IPS-15b (cell line): Measurements from ENCODE around the gene KRT79.

Experiments used
- H3K27me3 ChIP-seq: one replicate; pipeline ENCODE4 v1.6.1; 2013; ENCODE audit warnings: low read length; ENCODE audit not compliant: control insufficient read depth, insufficient read depth
- H3K36me3 ChIP-seq: one replicate; pipeline ENCODE4 v1.6.1; 2013; ENCODE audit warnings: low read length; ENCODE audit not compliant: control insufficient read depth, insufficient read depth
- H3K4me1 ChIP-seq: one replicate; pipeline ENCODE4 v1.6.1; 2013; ENCODE audit warnings: mild to moderate bottlenecking, low read length; ENCODE audit not compliant: control insufficient read depth, insufficient read depth
- H3K4me3 ChIP-seq: one replicate; pipeline ENCODE4 v1.5.1; 2013; ENCODE audit warnings: low read depth, low read length
- H3K9ac ChIP-seq: one replicate; pipeline ENCODE4 v1.6.1; 2013; ENCODE audit warnings: low read depth, mild to moderate bottlenecking, low read length
- H3K9me3 ChIP-seq: one replicate; pipeline ENCODE4 v1.6.1; 2013; ENCODE audit warnings: mild to moderate bottlenecking, low read length; ENCODE audit not compliant: control insufficient read depth, insufficient read depth

The KRT79 gene

DNA sequence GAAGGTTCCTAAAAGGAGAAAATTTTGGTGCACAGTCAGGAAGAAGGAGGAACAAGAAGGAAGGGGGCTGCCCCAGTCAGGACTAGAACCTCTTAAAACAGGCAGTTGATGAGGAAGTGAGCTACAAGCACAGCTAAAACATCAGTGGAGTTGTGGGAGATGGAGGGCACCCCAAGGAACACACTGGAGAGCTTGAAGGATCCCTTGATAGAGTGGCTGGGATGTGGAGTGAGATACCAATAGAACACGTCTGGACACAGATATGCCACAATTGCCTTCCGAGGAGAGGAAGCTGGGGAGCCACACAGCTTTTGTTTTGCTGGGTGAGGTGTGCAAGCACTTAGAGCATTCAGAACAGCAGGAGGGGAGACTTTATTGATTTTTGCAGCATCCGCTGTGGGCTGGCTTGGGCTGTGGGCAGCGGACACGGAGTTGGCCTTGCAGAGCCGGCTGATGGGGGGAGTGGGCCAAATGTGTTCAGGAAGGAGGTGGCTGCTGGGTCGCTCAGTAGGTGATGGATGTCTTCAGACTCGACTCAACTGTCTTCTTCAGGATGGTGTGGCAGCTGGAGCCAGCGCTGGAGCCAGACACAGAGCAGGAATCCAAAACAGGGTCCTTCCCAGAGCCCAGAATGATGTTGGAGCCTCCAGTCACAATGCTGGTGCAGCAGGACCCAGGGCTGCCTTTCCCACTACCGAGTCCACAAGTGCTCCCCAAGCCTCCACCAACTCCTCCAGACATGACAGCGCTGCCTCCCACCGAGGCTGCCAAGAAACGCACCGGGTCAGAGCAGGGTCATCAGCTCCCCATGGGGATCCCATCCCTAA lies 4.7 kb upstream of the KRT79 start:
- Histone ChIP-seq H3K9ac (no peak overlapping the region), H3K9me3 (no peaks in the 10 kb centered on the region), H3K27me3 (no peaks in the 10 kb centered on the region)

GRCh38 chr12:52837781-52838608 lies 3.9 kb upstream of the KRT79 start:
- Histone ChIP-seq H3K27me3 (no peaks in the 10 kb centered on the region), H3K9me3 (no peaks in the 10 kb centered on the region), H3K4me1 (no peaks in the 10 kb centered on the region), H3K36me3 (no peaks in the 10 kb centered on the region), H3K4me3 (no peak overlapping the region), H3K9ac (no peak overlapping the region)

More for the DNA sequence above, 4.7 kb upstream of the KRT79 start:
- Histone ChIP-seq H3K4me3 (no peak overlapping the region), H3K36me3 (no peaks in the 10 kb centered on the region), H3K4me1 (no peaks in the 10 kb centered on the region)

DNA sequence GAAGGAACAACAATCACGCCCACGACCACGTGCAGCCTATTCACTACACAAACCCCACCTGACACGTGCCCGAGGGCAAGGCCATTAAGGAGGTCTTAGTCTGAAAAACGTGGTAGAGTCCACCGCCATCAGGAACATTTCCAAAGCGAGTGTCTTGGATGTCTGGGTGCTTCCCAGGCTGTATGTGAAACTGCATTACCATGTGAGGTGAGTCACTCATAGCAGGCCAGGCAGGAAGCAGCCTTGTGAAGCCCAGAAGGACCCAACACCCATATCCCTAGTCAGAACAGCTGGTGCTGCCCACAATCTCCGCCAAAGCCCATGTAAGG lies 3.3 kb upstream of the KRT79 start:
- H3K9ac ChIP-seq = no peak overlapping the region
- no peaks in the 10 kb centered on the region for H3K36me3 ChIP-seq
- H3K9me3 ChIP-seq = no peaks in the 10 kb centered on the region
- H3K4me1 ChIP-seq = no peaks in the 10 kb centered on the region
- H3K27me3 ChIP-seq = no peaks in the 10 kb centered on the region
- H3K4me3 ChIP-seq = no peak overlapping the region

DNA sequence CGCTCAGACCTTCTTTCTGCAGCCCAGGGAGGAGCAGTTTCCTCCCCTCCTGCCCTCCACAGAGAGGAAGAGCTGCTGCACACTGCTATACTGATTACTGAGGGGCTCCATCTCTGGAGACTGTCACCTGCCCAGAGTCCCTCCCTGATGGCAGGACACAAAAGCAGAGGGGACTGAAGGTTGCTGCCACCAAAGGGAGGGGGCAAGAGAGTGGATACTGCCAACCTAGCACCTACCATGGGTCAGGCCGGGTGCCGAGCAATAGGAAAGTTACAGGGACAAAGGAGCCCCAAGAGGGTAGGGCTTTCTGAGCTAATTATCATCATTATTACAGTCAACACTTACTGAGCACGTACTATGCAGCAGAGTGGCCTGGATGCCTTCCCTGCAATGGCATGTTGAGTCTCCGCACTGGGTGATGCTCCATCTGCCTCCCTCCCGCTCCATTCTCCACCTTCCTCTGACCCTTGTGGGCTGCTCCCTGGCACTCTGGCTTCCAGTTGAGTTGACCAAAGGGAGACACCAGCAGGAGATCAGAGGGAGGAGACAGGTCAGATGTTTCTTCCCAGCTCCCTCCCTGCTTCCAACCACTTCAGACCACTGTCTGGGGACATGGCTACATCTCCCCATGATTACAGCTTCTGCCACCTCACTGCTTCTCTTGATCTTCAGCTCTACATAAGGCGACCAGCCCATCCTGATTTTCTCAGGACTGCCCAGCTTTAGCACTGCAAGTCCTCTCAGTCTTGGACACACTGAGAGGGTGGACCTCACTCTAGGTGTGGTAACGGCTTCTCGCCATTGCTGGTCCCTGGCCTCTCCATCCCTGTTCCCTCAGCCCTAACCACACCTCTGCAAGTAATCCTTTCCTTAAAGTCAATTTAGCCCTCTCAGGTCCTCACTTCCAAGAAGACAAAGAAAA lies 2.6 kb upstream of the KRT79 start:
- H3K9ac ChIP-seq = no peak overlapping the region
- H3K27me3 ChIP-seq = no peaks in the 10 kb centered on the region
- no peaks in the 10 kb centered on the region for H3K4me1 ChIP-seq
- no peaks in the 10 kb centered on the region for H3K9me3 ChIP-seq
- no peak overlapping the region for H3K4me3 ChIP-seq
- no peaks in the 10 kb centered on the region for H3K36me3 ChIP-seq

GRCh38 chr12:52836042-52836466 lies 1.9 kb upstream of the KRT79 start:
- Histone ChIP-seq H3K4me1 (no peaks in the 10 kb centered on the region), H3K9me3 (no peaks in the 10 kb centered on the region), H3K9ac (no peak overlapping the region), H3K4me3 (no peak overlapping the region), H3K27me3 (no peaks in the 10 kb centered on the region), H3K36me3 (no peaks in the 10 kb centered on the region)

- no peak overlapping the region for H3K9ac ChIP-seq
These were observed 1.3 kb upstream of the KRT79 start for GRCh38 chr12:52835271-52836041.

DNA sequence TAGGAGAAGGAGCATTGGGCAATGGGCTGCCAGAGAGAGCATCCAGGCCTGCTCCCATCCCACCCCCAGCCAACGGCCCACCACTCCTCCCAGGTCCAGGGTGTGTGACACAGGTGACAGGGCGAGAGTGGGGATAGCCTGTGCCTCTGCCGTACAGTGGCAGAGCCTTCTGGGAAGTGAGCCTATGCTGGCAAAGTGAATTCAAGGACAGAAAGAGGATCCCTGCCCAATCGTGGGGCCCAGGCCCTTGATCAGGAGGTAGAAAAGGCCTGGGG lies 553 bp upstream of the KRT79 start:
- H3K36me3 ChIP-seq = no peaks in the 10 kb centered on the region
- no peaks in the 10 kb centered on the region for H3K27me3 ChIP-seq
- H3K4me3 ChIP-seq = no peak overlapping the region
- no peaks in the 10 kb centered on the region for H3K9me3 ChIP-seq
- no peaks in the 10 kb centered on the region for H3K4me1 ChIP-seq
- no peak overlapping the region for H3K9ac ChIP-seq

More at GRCh38 chr12:52835271-52836041, 1.3 kb upstream of the KRT79 start:
- Histone ChIP-seq H3K9me3 (no peaks in the 10 kb centered on the region), H3K36me3 (no peaks in the 10 kb centered on the region), H3K4me3 (no peak overlapping the region), H3K27me3 (no peaks in the 10 kb centered on the region), H3K4me1 (no peaks in the 10 kb centered on the region)

DNA sequence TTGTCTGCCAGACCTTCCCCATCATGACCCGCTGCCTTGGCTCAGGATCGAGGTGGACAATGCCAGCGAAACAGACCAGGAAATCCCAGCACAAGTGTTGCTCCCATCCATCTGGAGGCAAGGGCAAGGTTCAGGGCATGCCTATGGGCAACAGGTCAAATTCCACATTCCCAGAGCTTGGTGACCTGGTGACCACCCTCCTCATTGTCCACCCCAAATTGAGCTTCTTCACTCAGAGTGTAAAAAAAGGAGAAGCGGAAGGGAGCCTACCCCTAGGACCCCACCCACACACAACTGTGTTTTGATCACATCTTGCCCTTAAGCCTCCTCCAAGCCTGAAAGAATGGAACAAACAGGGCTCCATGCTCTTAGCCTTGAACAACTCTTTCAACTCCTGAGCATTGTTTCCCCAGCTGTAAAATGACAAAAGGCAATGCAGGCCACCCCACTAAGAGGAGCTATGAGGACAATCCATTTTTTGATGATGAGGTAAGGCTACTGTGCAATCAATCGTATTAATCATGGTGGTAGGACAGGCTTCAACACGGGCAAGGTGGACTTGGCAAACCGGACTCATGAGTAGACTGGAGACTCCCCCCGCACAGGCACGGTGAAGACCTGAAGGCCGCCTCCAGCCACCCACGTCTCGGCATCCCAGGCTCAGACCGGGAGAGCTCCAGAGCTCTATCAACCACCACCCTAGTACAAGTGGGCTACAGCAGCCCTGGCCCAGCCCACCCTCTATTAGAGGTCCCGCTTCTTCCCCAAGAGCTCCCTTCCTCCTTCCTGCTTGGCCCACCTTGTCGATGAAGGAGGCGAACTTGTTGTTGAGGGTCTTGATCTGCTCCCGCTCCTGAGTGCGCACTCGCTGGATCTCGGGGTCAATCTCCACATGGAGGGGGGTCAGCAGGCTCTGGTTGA lies 866 bp downstream of the KRT79 start:
- H3K4me3 ChIP-seq = no peak overlapping the region
- no peaks in the 10 kb centered on the region for H3K4me1 ChIP-seq
- H3K9me3 ChIP-seq = no peaks in the 10 kb centered on the region
- H3K27me3 ChIP-seq = no peaks in the 10 kb centered on the region
- no peaks in the 10 kb centered on the region for H3K36me3 ChIP-seq
- no peak overlapping the region for H3K9ac ChIP-seq

- H3K36me3 ChIP-seq = no peaks in the 10 kb centered on the region
- no peaks in the 10 kb centered on the region for H3K27me3 ChIP-seq
- no peak overlapping the region for H3K9ac ChIP-seq
- no peak overlapping the region for H3K4me3 ChIP-seq
- H3K9me3 ChIP-seq = no peaks in the 10 kb centered on the region
- H3K4me1 ChIP-seq = no peaks in the 10 kb centered on the region
These were observed 1.7 kb downstream of the KRT79 start for GRCh38 chr12:52832451-52832850.

GRCh38 chr12:52831251-52831650 lies 2.9 kb downstream of the KRT79 start:
- Histone ChIP-seq H3K9ac (no peak overlapping the region), H3K9me3 (no peaks in the 10 kb centered on the region), H3K4me1 (no peaks in the 10 kb centered on the region), H3K36me3 (no peaks in the 10 kb centered on the region), H3K27me3 (no peaks in the 10 kb centered on the region), H3K4me3 (no peak overlapping the region)
